Measurements from ENCODE around the gene RAB6A.

The RAB6A gene

DNA sequence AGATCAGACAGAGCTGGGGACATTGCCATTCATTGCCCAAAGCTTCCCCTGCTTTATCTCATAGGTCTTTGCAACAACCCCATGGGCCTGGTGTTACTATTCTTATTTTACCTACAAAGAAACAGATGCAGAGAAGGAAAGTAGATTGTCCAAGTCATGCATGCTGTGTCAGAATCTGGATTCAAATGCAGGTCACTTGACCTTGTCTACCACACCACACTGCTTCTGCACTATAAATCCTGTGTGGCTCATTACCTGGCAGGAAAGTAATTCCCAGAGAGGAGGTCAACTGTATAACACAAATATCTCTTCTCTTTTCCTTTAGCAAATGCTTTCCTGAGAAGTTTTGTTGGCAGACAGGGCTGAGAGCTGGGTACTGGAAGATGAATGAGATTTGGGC, 96.0 kb downstream of the RAB6A start:
- in situ Hi-C loops (cut with HindIII; ENCODE audit: low pct_ligation_motif_present, low pct_unique_long_range_greater_than_20kb, low sequenced_read_pairs) = no loop called here
- no peak for DNase-seq

DNA sequence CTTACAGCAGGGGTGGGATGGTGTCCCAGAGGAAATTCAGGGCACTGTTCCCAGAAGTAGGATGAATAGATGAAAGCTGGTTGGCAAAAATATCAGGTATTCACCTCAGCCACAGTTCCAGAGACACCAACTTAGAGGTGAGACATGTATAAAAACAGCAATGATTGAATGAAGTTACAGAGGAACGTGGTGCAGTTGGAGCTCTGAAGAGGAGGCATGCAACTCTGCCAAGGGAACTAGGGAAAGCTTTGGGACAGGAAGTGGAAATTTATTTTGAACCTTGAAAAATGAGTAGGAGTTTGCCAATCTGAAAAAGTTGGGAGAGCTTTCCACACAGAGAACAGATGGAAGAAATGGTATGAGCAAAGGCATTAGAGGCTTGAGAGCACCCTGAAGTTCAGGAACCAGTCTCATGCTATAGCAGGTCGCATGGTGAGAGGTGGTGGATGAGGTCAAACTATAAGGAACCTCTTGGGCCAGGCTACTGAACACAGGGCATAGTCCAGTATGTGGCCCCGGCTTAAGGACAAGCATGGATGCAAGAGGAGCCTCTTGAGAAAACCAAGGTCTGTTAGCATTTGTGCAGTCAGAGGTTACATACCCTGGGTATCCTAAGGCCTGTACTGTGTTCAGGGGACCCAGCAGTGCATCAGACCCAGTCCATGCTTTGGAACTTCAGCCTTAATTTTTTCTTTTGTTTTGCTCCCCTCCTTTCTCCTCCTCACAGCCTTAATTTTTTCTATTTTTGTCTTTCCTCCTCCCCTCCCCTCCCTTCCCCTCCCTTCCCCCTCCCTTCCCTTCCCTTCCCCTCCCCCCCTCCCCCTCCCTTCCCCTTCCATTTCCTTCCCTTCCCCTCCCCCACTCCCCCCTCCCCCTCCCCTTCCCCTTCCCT, 97.0 kb downstream of the RAB6A start:
- in situ Hi-C loops (cut with HindIII; ENCODE audit: low pct_ligation_motif_present, low pct_unique_long_range_greater_than_20kb, low sequenced_read_pairs) = no loop called here
- no peak for DNase-seq

DNA sequence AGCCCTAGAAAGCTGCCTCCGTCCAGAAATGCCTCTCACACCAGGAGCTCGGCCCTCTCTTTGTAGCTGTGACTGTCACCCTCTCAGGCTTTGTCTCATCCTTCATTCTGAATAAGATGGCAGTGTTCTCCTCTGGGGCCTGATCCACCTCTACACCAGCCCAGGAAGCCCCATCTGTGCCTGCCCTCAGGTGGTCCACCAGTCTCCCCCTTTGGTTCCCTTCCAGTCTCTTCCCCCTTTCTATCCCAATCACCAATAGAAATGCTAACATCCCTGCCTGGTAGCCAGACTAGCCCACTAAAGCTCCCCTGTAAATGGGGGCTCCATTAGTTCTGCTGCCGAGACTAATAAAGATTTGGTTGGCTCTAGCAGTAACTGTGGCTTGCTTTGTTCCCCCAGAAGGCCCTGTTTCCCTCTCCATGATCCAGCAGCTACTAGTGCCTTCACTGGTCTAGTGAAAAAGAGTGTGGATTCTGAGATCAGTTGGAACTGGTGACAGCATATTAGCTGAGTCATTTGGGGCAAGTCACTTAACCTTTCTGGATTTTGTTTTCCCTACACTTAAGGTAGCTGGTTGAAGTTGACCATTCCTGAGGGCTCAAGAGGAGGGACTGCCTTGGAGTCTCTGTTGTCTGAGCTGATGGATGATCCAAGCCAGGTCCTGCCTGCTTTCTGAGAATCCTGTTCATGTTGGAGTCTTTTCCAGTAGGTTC, 98.3 kb downstream of the RAB6A start:
- in situ Hi-C loops (cut with HindIII; ENCODE audit: low pct_ligation_motif_present, low pct_unique_long_range_greater_than_20kb, low sequenced_read_pairs) = no loop called here

DNA sequence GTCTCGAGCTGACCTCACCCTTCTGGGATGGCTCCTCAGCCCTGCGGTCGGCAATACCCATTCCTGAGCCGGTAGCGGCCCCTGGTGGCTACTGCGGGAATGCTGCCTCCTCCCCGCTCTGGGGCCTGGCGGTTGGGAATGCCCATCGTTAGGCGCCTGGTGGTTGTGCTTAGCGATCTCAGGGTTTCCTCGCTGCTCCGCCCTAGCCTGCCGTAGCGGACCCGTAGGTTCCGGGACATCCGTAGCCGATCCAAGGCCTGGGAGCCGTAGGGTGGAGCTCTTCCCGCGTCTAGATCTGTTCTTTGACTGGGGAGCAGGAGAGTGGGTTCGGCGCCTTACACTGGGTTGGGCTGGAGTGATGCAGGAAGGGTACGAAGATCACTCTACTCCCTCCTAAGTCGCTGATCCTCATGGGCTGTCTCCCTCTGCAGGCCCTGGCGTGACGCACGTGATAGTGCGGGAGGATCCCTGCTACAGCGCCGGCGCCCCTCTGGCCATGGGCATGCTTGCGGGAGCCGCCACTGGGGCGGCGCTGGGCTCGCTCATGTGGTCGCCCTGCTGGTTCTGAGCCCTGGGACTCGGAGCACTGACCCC, 99.7 kb downstream of the RAB6A start:
- DNase-seq = peak; percentile 77
- in situ Hi-C loops (cut with HindIII; ENCODE audit: low pct_ligation_motif_present, low pct_unique_long_range_greater_than_20kb, low sequenced_read_pairs) = no loop called here

More for the DNA sequence above, 98.3 kb downstream of the RAB6A start:
- no peak for DNase-seq

DNA sequence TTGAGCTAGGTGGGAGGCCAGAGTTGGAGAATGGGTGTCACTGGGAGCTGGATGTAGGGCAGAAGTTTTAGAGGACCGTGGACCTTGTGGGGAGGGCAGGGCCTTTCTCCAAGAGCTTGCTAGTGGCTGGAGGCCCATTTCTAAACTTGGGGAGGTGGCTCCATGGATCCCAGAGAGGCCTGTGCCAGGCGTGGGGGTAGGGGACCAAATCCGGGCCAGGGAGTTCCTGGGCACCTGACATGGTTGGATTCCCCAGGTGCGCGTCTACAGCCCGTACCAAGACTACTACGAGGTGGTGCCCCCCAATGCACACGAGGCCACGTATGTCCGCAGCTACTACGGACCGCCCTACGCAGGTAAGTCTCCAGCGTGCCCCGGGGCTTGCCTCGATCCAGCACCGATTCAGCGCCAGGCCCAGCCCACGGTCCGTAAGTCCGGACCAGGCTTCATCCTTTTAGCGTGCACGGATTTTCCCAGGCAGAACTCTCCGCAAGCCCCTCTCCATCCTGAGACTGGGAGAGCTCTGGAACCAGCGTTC, 100.3 kb downstream of the RAB6A start:
- DNase-seq = no peak
- in situ Hi-C loops (cut with HindIII; ENCODE audit: low pct_ligation_motif_present, low pct_unique_long_range_greater_than_20kb, low sequenced_read_pairs) = no loop called here

DNA sequence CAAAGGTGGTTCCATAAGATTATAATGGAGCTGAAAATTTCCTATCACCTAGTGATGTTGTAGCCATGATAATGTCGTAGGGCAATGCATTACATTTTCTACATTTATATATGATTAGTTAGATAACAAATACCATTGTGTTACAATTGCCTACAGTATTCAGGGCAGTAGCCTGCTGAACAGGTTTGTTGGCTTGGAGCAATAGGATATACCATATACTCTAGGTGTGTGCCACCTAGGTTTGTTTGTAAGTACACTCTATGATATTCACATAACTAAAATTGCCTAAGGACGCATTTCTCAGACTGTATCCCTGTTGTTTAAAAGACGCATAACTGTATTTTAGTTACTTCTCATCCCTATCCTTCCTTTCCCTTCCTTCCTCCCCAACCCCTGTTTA, 100.9 kb downstream of the RAB6A start:
- DNase-seq = no peak
- in situ Hi-C loops (cut with HindIII; ENCODE audit: low pct_ligation_motif_present, low pct_unique_long_range_greater_than_20kb, low sequenced_read_pairs) = no loop called here

DNA sequence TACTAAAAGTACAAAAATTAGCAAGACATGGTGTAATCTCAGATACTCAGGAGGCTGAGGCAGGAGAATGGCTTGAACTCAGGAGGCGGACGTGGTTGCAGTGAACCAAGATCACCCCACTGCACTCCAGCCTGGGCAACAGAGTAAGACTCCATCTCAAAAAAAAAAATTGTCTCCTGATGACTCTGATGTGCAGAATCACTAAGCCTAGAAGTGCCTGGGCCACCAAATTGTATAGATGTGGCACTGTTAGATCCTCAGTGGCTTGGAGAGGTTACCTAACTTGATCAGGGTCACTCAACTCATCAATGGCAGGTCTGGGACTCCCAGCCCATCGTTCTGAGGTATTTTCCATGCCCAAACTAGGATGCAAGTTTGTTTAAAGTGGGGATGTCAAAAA, 103.9 kb downstream of the RAB6A start:
- DNase-seq = no peak
- in situ Hi-C loops (cut with HindIII; ENCODE audit: low pct_ligation_motif_present, low pct_unique_long_range_greater_than_20kb, low sequenced_read_pairs) = no loop called here

DNA sequence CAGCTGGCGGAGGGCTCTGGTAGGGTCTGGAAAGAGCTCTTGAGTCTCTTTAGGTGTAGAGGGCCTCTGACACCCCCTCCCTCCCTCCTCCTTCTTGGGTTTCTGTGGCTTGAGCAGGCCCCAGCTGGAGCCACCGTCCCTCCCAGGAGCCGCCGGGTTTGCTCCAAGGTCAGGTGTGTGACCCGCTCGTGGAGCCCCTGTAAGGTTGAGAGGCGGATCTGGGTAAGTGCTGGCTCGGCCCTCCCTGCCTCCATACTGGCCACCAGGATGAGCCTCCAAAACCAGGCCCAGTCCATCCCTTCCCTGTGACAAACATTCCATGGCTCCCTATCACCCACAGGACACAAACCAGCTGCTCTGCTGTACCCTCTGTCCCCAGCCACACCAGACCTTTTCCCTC, 105.2 kb downstream of the RAB6A start:
- no peak for DNase-seq
- in situ Hi-C loops (cut with HindIII; ENCODE audit: low pct_ligation_motif_present, low pct_unique_long_range_greater_than_20kb, low sequenced_read_pairs) = no loop called here

DNA sequence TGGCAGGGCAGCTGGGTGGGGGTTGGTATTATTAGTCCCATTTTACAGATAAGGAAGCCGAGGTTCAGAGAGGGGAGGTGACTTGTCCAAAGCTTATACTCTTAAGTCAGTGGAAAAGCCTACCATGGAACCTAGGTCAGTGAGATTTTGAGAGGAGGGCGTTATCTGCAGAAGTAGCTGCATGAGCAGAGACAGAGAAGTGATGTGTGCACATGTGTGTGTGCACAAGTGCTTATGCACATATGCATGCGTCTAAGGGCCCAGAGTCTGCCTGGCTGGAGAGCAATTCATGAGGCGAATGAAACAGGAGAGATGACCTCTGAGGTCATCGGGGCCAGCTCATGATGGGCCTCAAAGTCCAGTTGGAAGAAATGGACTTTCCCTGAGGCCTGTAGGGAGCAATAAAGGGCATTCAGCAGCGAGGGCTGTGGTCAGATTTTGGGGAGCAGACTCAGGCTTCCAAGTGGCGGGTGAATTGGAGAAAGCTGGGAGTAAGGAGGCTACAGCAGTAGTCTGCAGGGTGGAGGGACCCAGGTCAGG, 106.3 kb downstream of the RAB6A start:
- DNase-seq = no peak
- in situ Hi-C loops (cut with HindIII; ENCODE audit: low pct_ligation_motif_present, low pct_unique_long_range_greater_than_20kb, low sequenced_read_pairs) = no loop called here

DNA sequence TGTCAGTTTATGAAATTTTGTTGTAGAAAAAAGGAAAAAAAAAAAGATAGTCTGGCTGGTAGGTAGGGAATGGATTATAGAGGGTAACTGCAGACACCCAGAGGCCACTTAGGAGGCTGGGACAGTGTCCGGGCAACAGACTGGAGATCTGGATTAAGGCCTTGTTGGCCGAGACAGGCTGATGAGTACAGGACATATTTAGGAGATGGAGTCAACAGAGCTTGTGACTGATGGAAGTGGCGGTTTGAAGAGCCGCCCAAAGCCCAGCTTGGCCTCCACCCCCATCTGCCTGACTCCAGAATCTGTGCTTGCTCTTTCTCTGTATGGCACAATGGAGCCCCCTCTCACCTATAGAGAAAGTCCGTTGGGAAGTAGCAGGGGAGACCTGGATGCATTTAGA, 106.9 kb downstream of the RAB6A start:
- no peak for DNase-seq
- in situ Hi-C loops (cut with HindIII; ENCODE audit: low pct_ligation_motif_present, low pct_unique_long_range_greater_than_20kb, low sequenced_read_pairs) = no loop called here

DNA sequence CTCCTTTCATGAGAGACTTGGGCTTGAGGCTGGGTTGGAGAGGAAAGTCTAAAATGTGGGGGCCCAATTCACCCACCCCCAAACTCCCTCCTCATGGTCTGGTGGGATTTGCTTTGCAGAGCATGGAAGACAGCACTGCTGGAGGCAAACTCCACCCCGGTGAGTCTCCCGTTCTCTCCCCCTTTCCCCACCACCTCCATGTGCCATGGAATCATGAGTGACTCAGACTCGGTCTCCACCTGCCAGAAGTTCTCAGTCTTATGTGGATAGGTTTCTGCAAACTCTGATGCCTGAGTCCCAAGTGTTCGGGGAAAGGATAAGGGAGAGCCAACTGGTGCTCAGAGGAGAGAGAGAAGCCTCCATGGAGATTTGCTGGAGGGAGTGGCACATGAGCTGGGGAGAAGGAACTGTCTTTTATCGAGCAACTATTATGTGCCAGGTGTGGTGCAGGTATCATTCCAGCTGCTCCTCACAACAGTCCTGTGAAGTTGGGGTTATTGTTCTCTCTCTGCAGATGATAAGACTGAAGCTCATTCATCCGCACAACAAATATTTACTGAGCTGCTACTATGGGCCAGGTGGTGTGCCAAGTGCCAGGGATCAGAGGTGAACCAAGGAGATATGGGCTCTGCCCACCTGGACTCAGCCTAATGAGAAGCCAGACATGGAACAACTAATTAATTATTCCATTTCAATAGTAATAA, 107.9 kb downstream of the RAB6A start:
- in situ Hi-C loops (cut with HindIII; ENCODE audit: low pct_ligation_motif_present, low pct_unique_long_range_greater_than_20kb, low sequenced_read_pairs) = no loop called here
- no peak for DNase-seq

DNA sequence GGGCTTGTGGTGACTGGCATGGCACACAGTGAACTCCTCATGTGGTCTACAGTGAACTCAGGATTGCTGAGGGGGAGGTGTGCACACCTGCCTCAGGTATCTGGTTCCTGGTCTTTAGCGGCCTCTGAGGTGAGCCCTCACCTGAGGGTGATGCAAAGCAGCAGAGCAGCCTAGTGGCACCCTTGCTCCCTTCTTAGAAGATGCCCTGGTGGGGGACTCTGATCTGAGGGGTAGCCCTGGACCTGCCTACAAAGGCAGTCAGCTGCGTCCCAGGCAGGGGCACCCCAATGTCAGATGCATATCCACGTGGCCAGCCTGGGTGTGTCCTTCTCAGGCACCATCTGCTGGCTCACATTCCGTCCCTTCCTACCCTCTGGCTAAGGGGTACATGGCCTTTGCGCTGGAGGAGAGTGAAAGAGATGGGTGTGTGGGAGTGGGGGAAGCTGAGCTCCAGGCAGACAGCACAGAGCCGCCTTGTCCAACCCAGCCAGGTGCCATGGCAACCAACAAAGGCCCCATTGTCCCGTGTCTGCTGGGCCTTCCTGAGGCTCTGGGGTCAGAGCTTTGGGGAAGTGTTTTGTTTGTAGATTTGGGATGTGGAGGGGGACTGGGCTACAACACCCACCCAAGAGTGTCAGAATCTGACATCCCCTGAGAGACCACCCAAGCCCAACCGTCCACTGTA, 108.7 kb downstream of the RAB6A start:
- DNase-seq = no peak
- in situ Hi-C loops (cut with HindIII; ENCODE audit: low pct_ligation_motif_present, low pct_unique_long_range_greater_than_20kb, low sequenced_read_pairs) = no loop called here

DNA sequence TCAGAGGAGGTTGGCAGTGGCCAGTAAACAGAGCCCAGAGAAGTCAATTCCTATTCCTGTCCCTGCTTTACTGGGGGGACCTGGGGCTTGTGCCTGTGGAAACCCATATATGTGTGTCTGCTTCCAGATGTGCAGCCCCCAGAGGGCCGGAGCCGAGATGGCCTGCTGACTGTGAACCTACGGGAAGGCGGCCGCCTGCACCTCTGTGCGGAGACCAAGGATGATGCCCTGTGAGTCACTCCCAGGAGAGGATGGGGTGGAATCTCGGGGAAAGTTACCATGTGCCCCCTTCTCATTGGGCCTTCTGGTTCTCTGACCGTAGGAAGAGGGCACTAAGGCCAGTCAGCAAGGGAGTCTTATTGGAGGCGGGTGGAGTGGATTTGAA, 109.2 kb downstream of the RAB6A start:
- no peak for DNase-seq
- in situ Hi-C loops (cut with HindIII; ENCODE audit: low pct_ligation_motif_present, low pct_unique_long_range_greater_than_20kb, low sequenced_read_pairs) = no loop called here

DNA sequence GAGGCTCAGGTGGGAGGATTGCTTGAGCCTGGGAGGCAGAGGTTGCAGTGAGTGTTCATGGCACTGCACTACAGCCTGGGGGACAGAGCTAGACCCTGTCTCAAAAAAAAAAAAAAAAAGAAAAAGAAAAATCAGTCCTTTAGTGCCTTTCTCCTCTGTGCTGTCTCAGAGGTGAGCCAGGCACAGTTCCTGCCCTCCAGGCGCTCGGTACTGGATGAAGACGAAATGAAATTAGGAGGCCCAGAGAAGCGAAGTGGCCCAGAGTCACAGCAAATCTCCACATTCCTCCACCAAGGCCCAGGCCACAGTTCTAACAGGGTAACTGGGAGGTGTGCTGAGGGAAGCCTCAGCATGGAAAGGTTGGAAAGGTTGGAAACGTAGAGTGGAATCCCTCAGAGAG, 109.6 kb downstream of the RAB6A start:
- in situ Hi-C loops (cut with HindIII; ENCODE audit: low pct_ligation_motif_present, low pct_unique_long_range_greater_than_20kb, low sequenced_read_pairs) = no loop called here
- DNase-seq = no peak

DNA sequence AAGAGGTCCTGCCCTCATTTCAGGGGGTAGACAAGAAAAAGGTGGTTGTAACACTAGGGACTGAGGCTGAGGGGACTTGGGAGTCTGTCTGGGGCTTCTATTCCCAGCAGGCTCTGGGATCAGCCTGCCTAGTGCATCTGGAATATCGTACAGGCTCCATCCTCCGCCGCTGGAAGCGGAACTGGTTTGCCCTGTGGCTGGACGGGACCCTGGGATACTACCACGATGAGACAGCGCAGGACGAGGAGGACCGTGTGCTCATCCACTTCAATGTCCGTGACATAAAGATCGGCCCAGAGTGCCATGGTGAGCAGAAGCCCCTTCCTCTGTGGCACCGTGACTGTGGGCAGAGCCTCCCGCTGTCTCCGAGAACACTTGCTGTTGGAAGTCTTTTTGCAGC, 110.5 kb downstream of the RAB6A start:
- no peak for DNase-seq
- in situ Hi-C loops (cut with HindIII; ENCODE audit: low pct_ligation_motif_present, low pct_unique_long_range_greater_than_20kb, low sequenced_read_pairs) = no loop called here

DNA sequence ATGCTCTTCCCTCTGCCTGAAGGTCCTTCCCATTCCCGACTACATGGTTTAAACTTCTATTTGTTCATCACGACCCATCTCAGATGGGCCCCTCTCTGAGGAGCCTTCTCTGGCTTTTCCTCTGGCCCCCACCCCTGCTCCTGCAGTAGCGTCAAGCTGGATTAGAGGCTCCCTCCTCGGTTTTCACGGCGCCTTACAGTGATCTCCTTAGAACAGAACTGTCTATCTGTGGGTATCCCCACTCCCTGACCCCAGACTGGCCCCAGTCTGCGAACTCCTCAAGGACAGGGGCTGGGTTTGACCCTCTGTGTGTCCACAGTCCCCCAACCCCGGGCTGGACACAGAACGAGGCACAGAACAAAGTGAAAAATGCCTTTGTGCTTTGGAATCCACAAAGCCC, 111.7 kb downstream of the RAB6A start:
- DNase-seq = no peak
- in situ Hi-C loops (cut with HindIII; ENCODE audit: low pct_ligation_motif_present, low pct_unique_long_range_greater_than_20kb, low sequenced_read_pairs) = no loop called here

DNA sequence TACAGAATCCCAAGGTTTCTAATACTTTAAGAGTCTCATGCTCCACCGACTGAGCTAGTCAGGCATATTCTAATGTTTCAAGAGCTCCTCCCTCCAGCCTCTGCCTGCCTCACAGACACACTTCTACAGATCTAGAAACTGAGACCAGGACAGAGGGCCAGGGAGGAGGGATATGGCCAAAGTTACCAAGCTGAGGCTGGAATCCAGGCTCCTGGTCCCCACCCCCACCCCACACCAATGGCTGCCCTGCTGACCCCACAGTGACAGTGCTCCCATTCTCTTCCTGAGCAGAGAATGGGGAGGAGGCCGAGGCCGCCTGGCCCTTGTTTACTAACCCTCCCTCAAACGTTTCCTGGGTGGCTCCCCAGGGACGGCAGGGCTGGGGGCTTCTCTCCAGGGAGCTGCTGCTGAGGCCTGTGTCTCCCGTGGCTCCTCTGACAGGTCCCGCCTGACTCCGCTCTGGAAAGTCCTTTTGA, 112.3 kb downstream of the RAB6A start:
- in situ Hi-C loops (cut with HindIII; ENCODE audit: low pct_ligation_motif_present, low pct_unique_long_range_greater_than_20kb, low sequenced_read_pairs) = no loop called here
- DNase-seq = no peak

DNA sequence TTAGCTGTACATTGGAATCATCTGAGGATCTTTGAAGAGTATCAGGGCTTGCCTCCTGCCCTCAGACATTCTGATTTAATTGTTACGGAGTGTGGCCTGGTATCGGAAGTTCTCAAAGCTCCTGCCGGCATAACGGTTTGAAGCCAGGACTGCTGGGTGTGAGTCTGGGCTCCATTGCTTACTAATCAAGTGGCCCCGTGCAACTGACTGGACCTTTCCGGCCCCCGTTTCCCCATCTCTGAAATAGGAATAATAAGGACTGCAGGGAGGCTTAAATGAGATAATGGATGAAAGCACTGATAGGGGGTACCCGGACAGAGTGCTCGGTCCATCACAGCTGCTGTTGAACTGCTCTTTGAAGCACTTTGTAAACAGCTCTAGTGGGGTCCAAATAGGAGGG, 112.8 kb downstream of the RAB6A start:
- no peak for DNase-seq
- in situ Hi-C loops (cut with HindIII; ENCODE audit: low pct_ligation_motif_present, low pct_unique_long_range_greater_than_20kb, low sequenced_read_pairs) = no loop called here
